Natural killer cell treated with Interleukin-12 subunit alpha and Interleukin-12 subunit beta and Interleukin-15 and Interleukin-18, amount 100 ng/mL, for 72 hours (primary cell): ENCODE measurements around the gene TCERG1L. TPM values are rescaled to one million over a fixed set of nuclear protein-coding genes. Genes with fewer than 3 reads are reported as not detected.

Source experiments
- ATAC-seq, 2 donors: fragments of 150-1000 bp; cut with Tn5 transposase in 1 of 2; sonication (Bioruptor Pico), chemical (Tn5 transposase) in 1 of 2; 2 replicates each; pipeline ENCODE4 v1.10.0; 2021
- DNase-seq: peaks from one replicate; pipeline ENCODE4 v3.0.0; 2022; ENCODE audit warnings: low spot score
- H3K27ac Mint-ChIP-seq, 2 donors: 1 replicate in 1 of 2; 2 replicates in 1 of 2; pipeline ENCODE4 v1.8.0; 2022; ENCODE audit warnings: mixed read lengths in 2 of 2, mild to moderate bottlenecking in 1 of 2, moderate library complexity in 1 of 2
- H3K27me3 Mint-ChIP-seq, 2 donors: 1 replicate in 1 of 2; 2 replicates in 1 of 2; pipeline ENCODE4 v1.8.0; 2022; ENCODE audit warnings: mixed read lengths in 2 of 2
- H3K36me3 Mint-ChIP-seq: one replicate; pipeline ENCODE4 v1.8.0; 2022; ENCODE audit warnings: mixed read lengths
- H3K4me1 Mint-ChIP-seq, 2 donors: 1 replicate in 1 of 2; 2 replicates in 1 of 2; pipeline ENCODE4 v1.8.0; 2022; ENCODE audit warnings: low read depth in 2 of 2, mixed read lengths in 2 of 2, mild to moderate bottlenecking in 1 of 2
- H3K4me3 Mint-ChIP-seq: one replicate; pipeline ENCODE4 v1.8.0; 2022; ENCODE audit warnings: mixed read lengths
- H3K9me3 Mint-ChIP-seq: 2 replicates; pipeline ENCODE4 v1.8.0; 2022; ENCODE audit warnings: mixed read lengths
- total RNA-seq, 2 donors: library from RNA; stranded (reverse); gene quantifications; one replicate each; pipeline ENCODE4 v1.2.3, GENCODE V29; 2022

The TCERG1L gene
- total RNA-seq, 2 donors from 2014 or later, result 0.10 to 0.81 TPM

DNA sequence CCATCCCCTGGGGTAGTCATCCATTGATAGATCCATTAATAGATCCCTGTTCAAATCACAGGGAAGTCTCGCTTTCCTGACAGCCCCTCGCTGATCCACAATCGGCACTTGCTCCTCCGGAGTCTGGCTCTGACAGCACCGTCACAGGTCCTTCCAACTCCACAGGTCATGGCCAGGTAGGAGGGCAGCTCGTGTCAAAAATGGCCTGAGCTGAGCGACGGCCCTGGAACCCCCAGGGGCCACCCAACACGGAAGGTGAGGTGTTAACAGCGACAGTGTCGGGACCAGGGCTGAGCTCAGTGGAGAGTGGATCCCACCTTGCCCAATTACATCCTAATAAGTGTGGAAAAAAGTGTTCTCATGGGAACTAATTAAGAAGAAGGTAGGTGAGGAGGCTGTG lies 219.8 kb downstream of the TCERG1L start:
- H3K9me3 Mint-ChIP-seq, result no peaks in the 10 kb centered on the region

GRCh38 chr10:131090761-131091661 lies 220.5 kb downstream of the TCERG1L start:
- DNase-seq (no peak), ATAC-seq (peak; percentile 11 to 43)
- Mint-ChIP-seq H3K9me3 (no peaks in the 10 kb centered on the region), H3K4me3 (no peak overlapping the region), H3K27me3 (no peaks in the 10 kb centered on the region), H3K4me1 (no peaks in the 10 kb centered on the region), H3K27ac (no peak overlapping the region), H3K36me3 (no peaks in the 10 kb centered on the region)

More for the DNA sequence above, 219.8 kb downstream of the TCERG1L start:
- Mint-ChIP-seq H3K4me3 (no peak overlapping the region), H3K4me1 (no peaks in the 10 kb centered on the region), H3K27me3 (no peaks in the 10 kb centered on the region), H3K27ac (no peak overlapping the region), H3K36me3 (no peaks in the 10 kb centered on the region)
- no peak for ATAC-seq
- no peak for DNase-seq

DNA sequence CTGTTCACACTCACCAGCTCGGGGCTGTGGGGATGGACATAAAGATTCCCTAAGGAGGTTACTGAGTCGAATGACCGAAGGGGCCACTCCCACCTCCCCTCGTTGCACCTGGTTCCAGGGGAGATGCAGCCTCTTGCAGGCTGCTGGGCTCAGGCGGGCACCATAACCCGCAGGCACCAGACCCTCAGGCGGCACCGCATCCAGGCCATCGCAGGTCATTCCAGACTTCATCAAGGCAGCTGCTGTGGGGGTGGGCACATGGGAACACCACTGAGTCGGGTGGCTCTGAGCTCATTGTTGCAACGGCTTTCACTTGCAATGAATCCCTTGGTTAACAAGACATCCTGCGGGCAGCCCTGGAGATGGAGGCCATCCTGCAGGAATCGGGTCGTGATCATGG lies 221.7 kb downstream of the TCERG1L start:
- H3K27me3 Mint-ChIP-seq, result no peaks in the 10 kb centered on the region
- H3K9me3 Mint-ChIP-seq, result no peaks in the 10 kb centered on the region
- no peak for ATAC-seq
- no peak overlapping the region for H3K27ac Mint-ChIP-seq
- no peak for DNase-seq
- H3K4me1 Mint-ChIP-seq, result no peaks in the 10 kb centered on the region
- no peaks in the 10 kb centered on the region for H3K36me3 Mint-ChIP-seq
- H3K4me3 Mint-ChIP-seq, result no peak overlapping the region

DNA sequence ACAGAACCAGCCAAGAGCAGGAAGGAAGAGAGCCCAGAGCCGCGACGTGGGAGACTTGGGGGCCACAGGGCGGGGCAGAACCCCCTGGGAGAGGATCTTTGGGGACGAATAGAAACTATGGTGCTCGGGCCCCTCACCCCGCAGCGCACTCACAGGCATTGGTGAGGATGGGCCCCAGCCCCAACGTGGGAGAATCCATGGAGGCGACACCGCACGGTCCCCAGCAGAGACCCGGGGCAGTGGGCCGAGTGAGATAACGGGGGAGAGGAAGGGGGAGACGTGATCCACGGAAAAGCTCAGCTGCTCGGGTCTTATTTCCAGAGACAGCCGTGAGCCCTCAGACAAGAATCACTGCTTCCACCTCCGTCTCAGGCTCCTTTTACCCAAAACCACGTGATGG lies 222.4 kb downstream of the TCERG1L start:
- Mint-ChIP-seq H3K4me1 (no peaks in the 10 kb centered on the region), H3K27ac (no peak overlapping the region), H3K4me3 (no peak overlapping the region), H3K36me3 (no peaks in the 10 kb centered on the region), H3K27me3 (no peaks in the 10 kb centered on the region), H3K9me3 (no peaks in the 10 kb centered on the region)
- no peak for DNase-seq
- no peak for ATAC-seq

GRCh38 chr10:131088619-131089018 lies 222.9 kb downstream of the TCERG1L start:
- no peaks in the 10 kb centered on the region for H3K36me3 Mint-ChIP-seq
- DNase-seq, result no peak
- no peak overlapping the region for H3K4me3 Mint-ChIP-seq
- no peak for ATAC-seq
- peaks cover 1 to 3% of the 10 kb centered on the region in 2 donors for H3K27me3 Mint-ChIP-seq
- H3K27ac Mint-ChIP-seq, result no peak overlapping the region
- H3K4me1 Mint-ChIP-seq, result no peaks in the 10 kb centered on the region
- H3K9me3 Mint-ChIP-seq, result no peaks in the 10 kb centered on the region

GRCh38 chr10:131087464-131088215 lies 223.9 kb downstream of the TCERG1L start:
- ATAC-seq (no peak), DNase-seq (no peak)
- H3K9me3 Mint-ChIP-seq, result no peaks in the 10 kb centered on the region
- no peak overlapping the region for H3K27ac Mint-ChIP-seq
- H3K4me3 Mint-ChIP-seq, result no peak overlapping the region
- H3K27me3 Mint-ChIP-seq, result peaks cover 3 to 7% of the 10 kb centered on the region in 2 donors
- no peaks in the 10 kb centered on the region for H3K36me3 Mint-ChIP-seq
- no peaks in the 10 kb centered on the region for H3K4me1 Mint-ChIP-seq

DNA sequence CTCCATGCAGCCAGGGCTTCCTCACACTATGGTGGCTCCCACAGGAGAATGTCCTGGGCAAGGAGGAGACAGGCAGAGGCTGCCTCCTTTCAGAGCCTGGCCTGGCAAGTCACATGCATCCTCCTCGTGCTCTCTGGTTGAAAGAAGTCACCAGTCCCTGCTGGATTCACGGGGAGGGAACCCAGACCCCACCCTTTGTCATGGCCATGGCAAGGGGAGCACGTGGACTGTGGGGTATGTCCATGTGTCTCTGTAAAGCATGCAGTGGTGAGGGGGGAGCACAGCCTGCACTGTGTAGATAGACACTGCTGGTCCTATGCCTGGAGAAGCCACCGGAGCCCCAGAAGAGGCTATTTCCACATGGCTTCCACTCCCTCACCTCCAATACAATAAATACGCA lies 225.0 kb downstream of the TCERG1L start:
- DNase-seq (no peak), ATAC-seq (no peak)
- Mint-ChIP-seq H3K27ac (no peak overlapping the region), H3K36me3 (no peaks in the 10 kb centered on the region), H3K4me3 (no peak overlapping the region), H3K27me3 (peaks cover 3 to 7% of the 10 kb centered on the region in 2 donors), H3K9me3 (no peaks in the 10 kb centered on the region), H3K4me1 (no peaks in the 10 kb centered on the region)

GRCh38 chr10:131086094-131086493 lies 225.4 kb downstream of the TCERG1L start:
- H3K4me1 Mint-ChIP-seq, result no peaks in the 10 kb centered on the region
- no peak for ATAC-seq
- H3K36me3 Mint-ChIP-seq, result no peaks in the 10 kb centered on the region
- DNase-seq, result no peak
- H3K27me3 Mint-ChIP-seq, result peaks cover 3 to 7% of the 10 kb centered on the region in 2 donors
- H3K9me3 Mint-ChIP-seq, result no peaks in the 10 kb centered on the region
- H3K27ac Mint-ChIP-seq, result no peak overlapping the region
- no peak overlapping the region for H3K4me3 Mint-ChIP-seq

DNA sequence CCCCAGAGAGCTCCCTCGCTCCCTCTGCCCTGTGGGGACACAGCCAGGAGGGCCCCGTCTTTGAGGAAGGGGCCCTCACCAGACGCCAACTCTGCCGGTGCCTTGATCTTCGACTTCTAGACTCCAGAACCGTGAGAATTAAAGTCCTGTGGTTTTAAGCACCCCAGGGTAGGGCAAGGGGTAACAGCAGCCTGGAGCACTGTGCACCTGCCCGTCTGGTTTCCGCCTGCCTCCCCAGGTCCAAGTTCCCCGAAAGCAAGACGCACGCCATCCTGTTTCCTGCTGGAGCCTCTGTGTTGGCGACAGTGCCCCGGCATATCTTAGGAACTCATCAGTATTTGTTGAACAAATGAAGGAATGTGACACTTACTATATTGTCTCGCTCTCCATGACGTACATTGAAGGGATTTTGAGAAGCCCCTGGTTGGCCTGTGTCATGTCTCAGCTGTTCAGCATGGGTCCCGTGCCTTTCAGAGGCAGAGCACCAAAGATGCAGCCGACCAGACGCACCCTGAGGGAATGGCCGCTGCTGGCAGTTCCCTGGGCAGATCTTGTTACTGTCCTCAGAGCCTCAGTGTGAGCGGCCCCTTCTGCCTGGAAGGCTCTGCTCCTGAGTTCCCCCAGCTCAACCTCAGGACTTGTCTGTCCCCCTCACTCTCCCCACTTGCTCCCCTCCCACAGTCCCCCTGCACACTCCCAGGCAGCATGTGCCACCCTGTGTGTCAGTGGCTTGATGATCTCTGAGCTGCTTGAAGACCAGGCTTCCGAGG lies 226.2 kb downstream of the TCERG1L start:
- no peak overlapping the region for H3K4me3 Mint-ChIP-seq
- no peak overlapping the region for H3K27ac Mint-ChIP-seq
- no peak for ATAC-seq
- H3K36me3 Mint-ChIP-seq, result no peaks in the 10 kb centered on the region
- no peaks in the 10 kb centered on the region for H3K9me3 Mint-ChIP-seq
- peaks cover 3 to 7% of the 10 kb centered on the region in 2 donors for H3K27me3 Mint-ChIP-seq
- no peaks in the 10 kb centered on the region for H3K4me1 Mint-ChIP-seq
- DNase-seq, result no peak

DNA sequence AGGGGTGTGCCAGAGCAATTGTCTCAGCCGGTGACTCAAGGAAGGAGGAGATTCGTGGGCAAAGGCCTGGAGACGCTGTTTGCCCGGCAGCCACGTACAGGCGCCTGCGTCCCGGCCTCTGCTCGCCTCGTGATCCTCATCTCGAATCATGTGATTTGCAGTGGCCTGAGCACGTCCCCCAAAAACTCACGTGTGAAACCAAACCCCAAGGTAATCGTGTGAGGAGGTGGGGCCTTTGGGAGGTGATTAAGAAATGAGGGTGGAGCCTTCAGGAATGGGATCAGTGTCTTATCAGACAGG lies 226.8 kb downstream of the TCERG1L start:
- no peak for DNase-seq
- no peak for ATAC-seq
- no peaks in the 10 kb centered on the region for H3K36me3 Mint-ChIP-seq
- H3K4me3 Mint-ChIP-seq, result no peak overlapping the region
- no peak overlapping the region for H3K27ac Mint-ChIP-seq
- peaks cover 3 to 7% of the 10 kb centered on the region in 2 donors for H3K27me3 Mint-ChIP-seq
- H3K9me3 Mint-ChIP-seq, result no peaks in the 10 kb centered on the region
- no peaks in the 10 kb centered on the region for H3K4me1 Mint-ChIP-seq

GRCh38 chr10:131083915-131084790 lies 227.4 kb downstream of the TCERG1L start:
- DNase-seq (no peak), ATAC-seq (no peak)
- H3K27me3 Mint-ChIP-seq, result peaks cover 3 to 7% of the 10 kb centered on the region in 2 donors
- H3K4me3 Mint-ChIP-seq, result no peak overlapping the region
- no peaks in the 10 kb centered on the region for H3K4me1 Mint-ChIP-seq
- no peaks in the 10 kb centered on the region for H3K36me3 Mint-ChIP-seq
- no peak overlapping the region for H3K27ac Mint-ChIP-seq
- H3K9me3 Mint-ChIP-seq, result no peaks in the 10 kb centered on the region

GRCh38 chr10:131082991-131083481 lies 228.5 kb downstream of the TCERG1L start:
- no peak overlapping the region for H3K4me3 Mint-ChIP-seq
- H3K27ac Mint-ChIP-seq, result no peak overlapping the region
- H3K9me3 Mint-ChIP-seq, result no peaks in the 10 kb centered on the region
- no peak for ATAC-seq
- peaks cover 3 to 7% of the 10 kb centered on the region in 2 donors for H3K27me3 Mint-ChIP-seq
- no peaks in the 10 kb centered on the region for H3K36me3 Mint-ChIP-seq
- no peaks in the 10 kb centered on the region for H3K4me1 Mint-ChIP-seq
- DNase-seq, result no peak
